Sigmoid colon (tissue), 3 donors: Measurements from ENCODE around the gene ECT2L.

Source experiments
- CTCF ChIP-seq, 4 experiments: fragments of 450-650 bp in 3 of 4; fragments of 200-600 bp in 1 of 4; IDR thresholded peaks; one replicate each; pipeline ENCODE4 v1.5.1; 2016 to 2019; ENCODE audit warnings: antibody characterized with exemption in 4 of 4, mild to moderate bottlenecking in 3 of 4, moderate library complexity in 2 of 4
- POLR2A ChIP-seq, 2 donors: fragments of 450-650 bp; IDR thresholded peaks; one replicate each; pipeline ENCODE4 v1.6.1; 2016; ENCODE audit warnings: antibody characterized with exemption in 2 of 2, mild to moderate bottlenecking in 2 of 2, moderate library complexity in 2 of 2

GRCh38 chr6:138914701-138915100 lies 118.8 kb downstream of the ECT2L start:
- no peak for TF ChIP-seq CTCF (IDR thresholded peaks at IDR 0.05)
- TF ChIP-seq POLR2A (IDR thresholded peaks at IDR 0.05), result no peak
